Tibial nerve (tissue), 4 donors: ENCODE data around the gene RNF217. TPM values are rescaled to one million over a fixed set of nuclear protein-coding genes. Genes with fewer than 3 reads are reported as not detected.

Source experiments
- DNase-seq, 2 donors: peaks; one replicate each; pipeline ENCODE4 v3.0.0-alpha.2; 2019; ENCODE audit warnings: low spot score in 2 of 2
- H3K27ac ChIP-seq, 4 donors: fragments of 200-600 bp; sonication (generic) in 3 of 4; one replicate each; pipeline ENCODE4 v1.5.1; 2017 to 2019; ENCODE audit warnings: mild to moderate bottlenecking in 1 of 4
- H3K27me3 ChIP-seq, 2 donors: fragments of 200-600 bp; sonication (generic) in 1 of 2; one replicate each; pipeline versions ENCODE4 v1.5.1 to v1.6.0; 2017 to 2019
- H3K36me3 ChIP-seq, 3 donors: fragments of 200-600 bp; sonication (generic); one replicate each; pipeline ENCODE4 v1.5.1; 2018 to 2019
- H3K4me1 ChIP-seq, 4 donors: fragments of 200-600 bp; sonication (generic) in 3 of 4; one replicate each; pipeline ENCODE4 v1.5.1; 2017 to 2019
- H3K4me3 ChIP-seq, 4 donors: fragments of 200-600 bp; sonication (generic) in 3 of 4; one replicate each; pipeline ENCODE4 v1.5.1; 2017 to 2019; ENCODE audit warnings: mild to moderate bottlenecking in 1 of 4, moderate library complexity in 1 of 4
- H3K9me3 ChIP-seq, 4 donors: fragments of 200-600 bp; sonication (generic) in 3 of 4; one replicate each; pipeline ENCODE4 v1.5.1; 2017 to 2019
- CTCF ChIP-seq, 5 experiments: fragments of 200-600 bp in 3 of 5; fragments of 450-650 bp in 2 of 5; sonication (generic) in 3 of 5; IDR thresholded peaks; one replicate each; pipeline ENCODE4 v1.5.1; 2016 to 2019; ENCODE audit warnings: antibody characterized with exemption in 5 of 5, mild to moderate bottlenecking in 3 of 5, moderate library complexity in 2 of 5
- EP300 ChIP-seq, 2 donors: sonication (generic); formaldehyde crosslinking; IDR thresholded peaks; one replicate each; pipeline ENCODE4 v1.6.1; 2017; ENCODE audit warnings: antibody characterized with exemption in 2 of 2, mild to moderate bottlenecking in 1 of 2
- POLR2A ChIP-seq, 2 donors: fragments of 450-650 bp; IDR thresholded peaks; one replicate each; pipeline ENCODE4 v1.6.1; 2017; ENCODE audit warnings: antibody characterized with exemption in 2 of 2, mild to moderate bottlenecking in 2 of 2, moderate library complexity in 2 of 2
- WGBS, 2 donors: methylation state at CpG; one replicate each; pipeline ENCODE4 v1.1.5; 2018; 5-methylcytosine and 5-hydroxymethylcytosine counted together
- total RNA-seq, 4 donors: library from RNA; depleted of rRNA; stranded (reverse); fragments of >200 nt; gene quantifications; one replicate each; pipeline ENCODE4 v1.1.0, GENCODE V29; 2016

The RNF217 gene
- total RNA-seq, 4 donors from 2014 or later = 26.7 to 40.2 (median 35.5) TPM

GRCh38 chr6:125063307-125063706 is 101.1 kb downstream of the RNF217 start:
- peaks cover 0 to 6% (median 0%) of the 10 kb centered on the region in 3 donors for H3K36me3 ChIP-seq
- no peak overlapping the region for H3K27ac ChIP-seq
- H3K27me3 ChIP-seq = no peaks in the 10 kb centered on the region
- H3K4me1 ChIP-seq = peaks cover 0 to 4% (median 1%) of the 10 kb centered on the region in 4 donors
- no peak overlapping the region for H3K4me3 ChIP-seq
- TF ChIP-seq EP300 (IDR thresholded peaks at IDR 0.05) (no peak), CTCF (IDR thresholded peaks at IDR 0.05) (no peak), POLR2A (IDR thresholded peaks at IDR 0.05) (no peak)
- 74 to 75% methylated on average over 2 of the region's 2 CpGs for WGBS, 2 donors
- DNase-seq = no peak
- no peaks in the 10 kb centered on the region for H3K9me3 ChIP-seq

- no peak for DNase-seq
- H3K27me3 ChIP-seq = no peaks in the 10 kb centered on the region
- no peaks in the 10 kb centered on the region for H3K9me3 ChIP-seq
- H3K27ac ChIP-seq = no peak overlapping the region
- no peaks in the 10 kb centered on the region for H3K4me1 ChIP-seq
- no peak overlapping the region for H3K4me3 ChIP-seq
- no peak for TF ChIP-seq POLR2A (IDR thresholded peaks at IDR 0.05)
- TF ChIP-seq CTCF (IDR thresholded peaks at IDR 0.05) = no peak
- TF ChIP-seq EP300 (IDR thresholded peaks at IDR 0.05) = no peak
- peaks cover 0 to 6% (median 0%) of the 10 kb centered on the region in 3 donors for H3K36me3 ChIP-seq
- WGBS, 2 donors = 94 to 98% methylated on average over 6 of the region's 6 CpGs
These were observed 103.9 kb downstream of the RNF217 start for GRCh38 chr6:125066140-125066539.

- Histone ChIP-seq H3K4me1 (no peaks in the 10 kb centered on the region), H3K4me3 (no peak overlapping the region), H3K36me3 (peaks cover 0 to 6% (median 0%) of the 10 kb centered on the region in 3 donors), H3K27me3 (no peaks in the 10 kb centered on the region), H3K27ac (no peak overlapping the region), H3K9me3 (no peaks in the 10 kb centered on the region)
- DNase-seq = no peak
- 89 to 92% methylated on average over 3 of the region's 3 CpGs for WGBS, 2 donors
- TF ChIP-seq EP300 (IDR thresholded peaks at IDR 0.05) = no peak
- TF ChIP-seq CTCF (IDR thresholded peaks at IDR 0.05) = no peak
- no peak for TF ChIP-seq POLR2A (IDR thresholded peaks at IDR 0.05)
These were observed 104.7 kb downstream of the RNF217 start for GRCh38 chr6:125066964-125067363.

GRCh38 chr6:125067552-125067951 is 105.3 kb downstream of the RNF217 start:
- DNase-seq = no peak
- no peak overlapping the region for H3K27ac ChIP-seq
- no peaks in the 10 kb centered on the region for H3K27me3 ChIP-seq
- WGBS, 2 donors = 71 to 81% methylated on average over 1 of the region's 1 CpG
- H3K4me1 ChIP-seq = no peaks in the 10 kb centered on the region
- H3K36me3 ChIP-seq = peaks cover 0 to 6% (median 0%) of the 10 kb centered on the region in 3 donors
- H3K4me3 ChIP-seq = no peak overlapping the region
- TF ChIP-seq EP300 (IDR thresholded peaks at IDR 0.05) (no peak), CTCF (IDR thresholded peaks at IDR 0.05) (no peak), POLR2A (IDR thresholded peaks at IDR 0.05) (no peak)
- no peaks in the 10 kb centered on the region for H3K9me3 ChIP-seq

DNA sequence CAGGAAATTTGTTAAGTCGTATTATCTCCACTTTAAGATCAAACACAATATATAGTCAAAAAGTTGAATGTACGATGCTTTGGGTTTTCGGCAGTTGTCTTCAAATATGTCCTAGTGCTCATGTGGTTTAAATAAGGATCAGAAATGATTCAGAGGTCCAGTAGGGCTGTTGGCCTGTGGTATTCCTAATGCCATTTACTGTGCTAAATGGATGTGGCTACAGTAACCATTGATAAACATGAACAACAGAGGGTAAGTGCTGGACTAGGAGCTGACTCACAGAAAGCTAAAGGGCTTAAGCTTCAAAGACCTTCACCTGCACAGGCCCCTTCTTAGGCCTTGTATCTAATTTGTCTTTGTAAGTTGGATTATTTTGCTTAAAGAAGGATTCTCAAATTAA is 110.8 kb downstream of the RNF217 start:
- 97 to 98% methylated on average over 3 of the region's 3 CpGs for WGBS, 2 donors
- Histone ChIP-seq H3K36me3 (peaks cover 0 to 22% (median 0%) of the 10 kb centered on the region in 3 donors), H3K9me3 (no peaks in the 10 kb centered on the region)

More for the DNA sequence above, 110.8 kb downstream of the RNF217 start:
- Histone ChIP-seq H3K4me1 (no peaks in the 10 kb centered on the region), H3K4me3 (no peak overlapping the region), H3K27ac (no peak overlapping the region), H3K27me3 (no peaks in the 10 kb centered on the region)
- no peak for DNase-seq
- no peak for TF ChIP-seq CTCF (IDR thresholded peaks at IDR 0.05)
- no peak for TF ChIP-seq EP300 (IDR thresholded peaks at IDR 0.05)
- TF ChIP-seq POLR2A (IDR thresholded peaks at IDR 0.05) = no peak
